ENCODE measurements around the gene SULT6B1. TPM values are rescaled to one million over a fixed set of nuclear protein-coding genes. Genes with fewer than 3 reads are reported as not detected.

Gene SULT6B1
- total and polyA plus RNA-seq, 2 donors (not counting 1 experiment from before 2014, with no cell fraction given) = not detected

DNA sequence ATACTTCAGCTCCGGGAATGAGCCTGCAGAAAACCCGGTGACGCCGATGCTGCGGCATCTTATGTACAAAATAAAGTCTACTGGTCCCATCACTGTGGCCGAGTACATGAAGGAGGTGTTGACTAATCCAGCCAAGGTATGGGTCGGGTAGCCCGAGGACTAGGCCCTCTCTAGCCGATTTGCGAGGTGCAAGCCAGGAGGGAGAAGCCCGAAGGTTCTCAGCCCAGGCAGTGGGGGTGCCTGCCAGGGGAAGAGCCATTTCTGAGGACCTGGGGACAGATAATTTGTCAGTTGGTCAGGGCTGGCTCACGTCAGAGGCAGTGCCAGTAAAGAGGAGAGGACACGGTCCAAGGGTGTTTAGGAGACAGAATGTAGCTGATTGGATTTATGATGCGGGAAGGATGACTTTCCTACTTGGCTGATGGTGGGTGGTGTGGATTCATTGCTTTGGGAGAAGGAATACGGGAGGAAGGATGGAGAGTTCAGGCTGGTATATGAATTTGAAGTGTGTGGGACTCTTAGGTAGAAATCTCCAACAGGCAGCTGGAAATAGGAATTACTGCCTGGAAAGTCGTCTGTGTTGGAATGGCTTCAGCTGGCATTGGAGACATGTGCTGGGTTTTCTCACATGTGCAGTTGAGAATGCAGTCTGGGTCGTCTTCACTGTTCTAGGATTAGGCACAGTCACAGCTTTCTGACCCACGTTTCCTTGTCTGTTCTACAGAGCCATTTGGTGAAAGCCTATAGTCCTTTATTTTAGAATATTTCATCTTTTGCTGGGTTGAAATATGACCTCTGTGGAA is 43.9 kb upstream of the SULT6B1 start:
- no peak for DNase-seq
- Histone ChIP-seq H3K9ac (ENCODE audit: low read length) (peak overlapping the region; percentile 94), H3K9me3 (ENCODE audit: control extremely low read depth in 1 of 3, control insufficient read depth in 2 of 3, insufficient read depth in 1 of 3, low read length in 2 of 3) (no peaks in the 10 kb centered on the region), H3K27me3 (replicated peaks in 1 of 4; ENCODE audit: control extremely low read depth in 1 of 4, control insufficient read depth in 3 of 4, insufficient read depth in 4 of 4, low read length in 3 of 4) (no peaks in the 10 kb centered on the region), H3K36me3 (replicated peaks in 1 of 2; ENCODE audit: control extremely low read depth in 1 of 2, control insufficient read depth in 1 of 2, extremely low read depth in 1 of 2, insufficient read depth in 2 of 2, low read length in 1 of 2) (peaks cover under 1 to 20% of the 10 kb centered on the region in 2 experiments), H3K79me2 (ENCODE audit: control insufficient read depth, insufficient read depth, low read length) (peaks cover 79% of the 10 kb centered on the region), H3K4me1 (ENCODE audit: control insufficient read depth in 2 of 2, insufficient read depth in 2 of 2, low read length in 2 of 2) (peaks cover 26 to 28% of the 10 kb centered on the region in 2 donors), H3K4me2 (replicated peaks; ENCODE audit: low read depth, low read length, poor library complexity, severe bottlenecking) (peak overlapping the region; percentile 80), H2AFZ (ENCODE audit: insufficient read depth, low read depth, low read length, poor library complexity, severe bottlenecking) (peak overlapping the region; percentile 86), H3K4me3 (ENCODE audit: control extremely low read depth in 1 of 5, extremely low read depth in 1 of 5, insufficient read depth in 1 of 5, low read depth in 2 of 5, low read length in 4 of 5) (peak overlapping the region; percentile 76 to 95 (median 91)), H3K27ac (ENCODE audit: low read length in 2 of 2) (peak overlapping the region; percentile 85 to 90), H4K20me1 (ENCODE audit: control insufficient read depth, insufficient read depth, low read length, poor library complexity, severe bottlenecking) (peaks cover 12% of the 10 kb centered on the region)
- intact Hi-C loops (cut with micrococcal nuclease) = loop anchor here (5.0 kb wide), 1 partner anchor 265 kb away; the partner anchor contains the start of gene STRN
- POLR2A ChIA-PET = interaction anchor here (0.6 to 1.7 kb wide), 3 partner anchors 12 to 35 kb away, joined by 3 to 4 read pairs (median 4); no protein-coding TSS in a partner anchor
- no peak for ATAC-seq (ENCODE audit: low read depth)
- peaks cover 12% of the 10 kb centered on the region for H3K4me1 Mint-ChIP-seq
- H3K27ac Mint-ChIP-seq = no peak overlapping the region
- TF ChIP-seq, protein P1, sequence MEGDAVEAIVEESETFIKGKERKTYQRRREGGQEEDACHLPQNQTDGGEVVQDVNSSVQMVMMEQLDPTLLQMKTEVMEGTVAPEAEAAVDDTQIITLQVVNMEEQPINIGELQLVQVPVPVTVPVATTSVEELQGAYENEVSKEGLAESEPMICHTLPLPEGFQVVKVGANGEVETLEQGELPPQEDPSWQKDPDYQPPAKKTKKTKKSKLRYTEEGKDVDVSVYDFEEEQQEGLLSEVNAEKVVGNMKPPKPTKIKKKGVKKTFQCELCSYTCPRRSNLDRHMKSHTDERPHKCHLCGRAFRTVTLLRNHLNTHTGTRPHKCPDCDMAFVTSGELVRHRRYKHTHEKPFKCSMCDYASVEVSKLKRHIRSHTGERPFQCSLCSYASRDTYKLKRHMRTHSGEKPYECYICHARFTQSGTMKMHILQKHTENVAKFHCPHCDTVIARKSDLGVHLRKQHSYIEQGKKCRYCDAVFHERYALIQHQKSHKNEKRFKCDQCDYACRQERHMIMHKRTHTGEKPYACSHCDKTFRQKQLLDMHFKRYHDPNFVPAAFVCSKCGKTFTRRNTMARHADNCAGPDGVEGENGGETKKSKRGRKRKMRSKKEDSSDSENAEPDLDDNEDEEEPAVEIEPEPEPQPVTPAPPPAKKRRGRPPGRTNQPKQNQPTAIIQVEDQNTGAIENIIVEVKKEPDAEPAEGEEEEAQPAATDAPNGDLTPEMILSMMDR (IDR thresholded peaks at IDR 0.05) = no peak
- no peak for TF ChIP-seq EZH2 (IDR thresholded peaks at IDR 0.05; ENCODE audit: borderline replicate concordance, insufficient read depth, low read depth, low read length, poor library complexity, severe bottlenecking)
- no peaks in the 10 kb centered on the region for H3K9me3 Mint-ChIP-seq (ENCODE audit: insufficient read depth)
- CTCF ChIA-PET = interaction anchor here (1.1 to 1.4 kb wide), 2 partner anchors 12 to 22 kb away, joined by 3 read pairs; no protein-coding TSS in a partner anchor
- H3K27me3 Mint-ChIP-seq = no peaks in the 10 kb centered on the region
- no peak overlapping the region for H3K4me3 Mint-ChIP-seq
- 27% methylated on average over 18 of the region's 18 CpGs for WGBS (ENCODE audit: insufficient coverage)

Measured in B cell (primary cell).